SK-N-SH (cell line): Measurements from ENCODE around the gene ROBO1. TPM values are rescaled to one million over a fixed set of nuclear protein-coding genes. Genes with fewer than 3 reads are reported as not detected.

Source experiments
- CTCF ChIA-PET: fragments of 300-600, 350-600 bp; formaldehyde crosslinking; extraction: SDS; loops from one replicate; lab custom pipeline; 2021; lab: Yijun Ruan, JAX
- POLR2A ChIA-PET: fragments of 350-600 bp; sonication (Branson Sonifier 250); formaldehyde crosslinking; extraction: SDS; loops from one replicate; lab custom pipeline; 2020; ENCODE audit warnings: antibody characterized with exemption, inconsistent platforms; lab: Yijun Ruan, JAX
- DNase-seq: peaks from one replicate; pipeline ENCODE4 v3.0.0; 2012
- H2AFZ ChIP-seq: fragments of 200-600 bp; sonication (generic); 2 replicates; pipeline ENCODE4 v1.8.1; 2016; ENCODE audit warnings: antibody characterized with exemption, mild to moderate bottlenecking, low read depth
- H3F3A ChIP-seq: fragments of 200-600 bp; sonication (generic); replicated peaks from 2 replicates; pipeline ENCODE3; 2016; ENCODE audit warnings: antibody characterized with exemption, mild to moderate bottlenecking; ENCODE audit not compliant: insufficient read depth
- H3K27ac ChIP-seq, 2 experiments: fragments of 200-500 bp in 1 of 2; fragments of 200-600 bp in 1 of 2; sonication (Bioruptor generic) in 1 of 2; sonication (generic), shearing (Covaris generic) in 1 of 2; 2 replicates each; pipeline versions ENCODE4 v1.5.1 to v1.6.1; 2014 to 2016; ENCODE audit warnings: low read depth in 2 of 2, inconsistent platforms in 1 of 2, low read length in 1 of 2, mild to moderate bottlenecking in 1 of 2, mixed read lengths in 1 of 2
- H3K27me3 ChIP-seq: fragments of 200-600 bp; sonication (generic), shearing (Covaris generic); 2 replicates; pipeline ENCODE4 v1.6.1; 2016; ENCODE audit warnings: mixed run types; ENCODE audit not compliant: insufficient read depth
- H3K36me3 ChIP-seq, 2 experiments: fragments of 200-500 bp in 1 of 2; fragments of 200-600 bp in 1 of 2; sonication (Bioruptor generic) in 1 of 2; sonication (generic) in 1 of 2; replicated peaks in 1 of 2; 2 replicates each; pipeline versions ENCODE3 to v1.5.1; 2014 to 2016; ENCODE audit warnings: low read length in 1 of 2, mild to moderate bottlenecking in 1 of 2; ENCODE audit not compliant: insufficient read depth in 2 of 2, control insufficient read depth in 1 of 2
- H3K4me1 ChIP-seq, 2 experiments: fragments of 200-500 bp in 1 of 2; fragments of 200-600 bp in 1 of 2; sonication (Bioruptor generic) in 1 of 2; sonication (generic), shearing (Covaris generic) in 1 of 2; 2 replicates each; pipeline versions ENCODE4 v1.5.1 to v1.6.1; 2014 to 2016; ENCODE audit warnings: low read depth in 1 of 2, low read length in 1 of 2, mixed run types in 1 of 2; ENCODE audit not compliant: insufficient read depth in 2 of 2, control insufficient read depth in 1 of 2
- H3K4me2 ChIP-seq: fragments of 200-600 bp; sonication (generic), shearing (Covaris generic); 2 replicates; pipeline ENCODE4 v1.6.1; 2017; ENCODE audit warnings: mixed run types
- H3K4me3 ChIP-seq, 2 experiments: fragments of 200-500 bp in 1 of 2; fragments of 200-600 bp in 1 of 2; sonication (Bioruptor generic) in 1 of 2; sonication (generic), shearing (Covaris generic) in 1 of 2; 2 replicates each; pipeline versions ENCODE4 v1.5.1 to v1.8.1; 2014 to 2016; ENCODE audit warnings: low read depth in 2 of 2, inconsistent platforms in 1 of 2, low read length in 1 of 2, mild to moderate bottlenecking in 1 of 2, mixed read lengths in 1 of 2, moderate library complexity in 1 of 2
- H3K79me2 ChIP-seq: fragments of 200-600 bp; sonication (generic); 2 replicates; pipeline ENCODE4 v1.8.1; 2017; ENCODE audit warnings: mild to moderate bottlenecking; ENCODE audit not compliant: insufficient read depth
- H3K9ac ChIP-seq: fragments of 200-600 bp; sonication (generic); 2 replicates; pipeline ENCODE4 v1.6.1; 2017; ENCODE audit warnings: mixed run types
- H3K9me2 ChIP-seq: fragments of 200-600 bp; sonication (generic); 2 replicates; pipeline ENCODE4 v1.6.1; 2017; ENCODE audit warnings: mixed run types
- H3K9me3 ChIP-seq: fragments of 200-600 bp; sonication (generic); 2 replicates; pipeline ENCODE4 v1.6.1; 2017; ENCODE audit warnings: mixed run types, mild to moderate bottlenecking, moderate library complexity
- H4K20me1 ChIP-seq: fragments of 200-600 bp; sonication (generic); 2 replicates; pipeline ENCODE4 v1.6.1; 2017; ENCODE audit warnings: mild to moderate bottlenecking, mixed run types; ENCODE audit not compliant: insufficient read depth
- EP300 ChIP-seq, 2 experiments: IDR thresholded peaks; 2 replicates each; pipeline versions ENCODE4 v1.4.0 to v1.6.1; 2012; ENCODE audit warnings: borderline replicate concordance in 1 of 2, low read depth in 1 of 2, low read length in 1 of 2
- FOSL2 ChIP-seq: IDR thresholded peaks from 2 replicates; pipeline ENCODE4 v1.4.0; 2012; ENCODE audit warnings: low read depth, mild to moderate bottlenecking, moderate library complexity, borderline replicate concordance
- FOXJ3 ChIP-seq: sonication (generic); formaldehyde crosslinking; IDR thresholded peaks from 2 replicates; pipeline ENCODE4 v1.5.1; 2020; ENCODE audit warnings: mild to moderate bottlenecking, missing genetic modification reagents
- NFIC ChIP-seq: IDR thresholded peaks from 2 replicates; pipeline ENCODE4 v1.4.0; 2012; ENCODE audit warnings: borderline replicate concordance
- POLR2AphosphoS5 ChIP-seq: IDR thresholded peaks from 2 replicates; pipeline ENCODE4 v1.6.1; 2012; ENCODE audit warnings: low read depth, low read length
- RCOR1 ChIP-seq: fragments of 150-350 bp; IDR thresholded peaks from 2 replicates; pipeline ENCODE4 v1.6.1; 2017; ENCODE audit warnings: antibody characterized with exemption, low read length
- RFX5 ChIP-seq: IDR thresholded peaks from 2 replicates; pipeline ENCODE4 v1.6.1; 2012; ENCODE audit warnings: mild to moderate bottlenecking, improper control_type of control experiment, low read length
- TCF12 ChIP-seq: IDR thresholded peaks from 2 replicates; pipeline ENCODE4 v1.4.0; 2012
- WGBS: methylation state at CpG from one replicate; pipeline ENCODE4 v1.1.6; 2017; ENCODE audit warnings: low lambda C conversion rate; 5-methylcytosine and 5-hydroxymethylcytosine counted together
- polyA plus RNA-seq, 3 experiments: library from polyadenylated mRNA; depleted of rRNA; stranded (reverse); fragments of >200 nt; gene quantifications; 2 replicates each; pipeline ENCODE4 v1.2.3, GENCODE V29; 2012
- TF ChIP-seq, protein P1 (sequence below): IDR thresholded peaks from 2 replicates; pipeline ENCODE4 v1.6.1; 2012; ENCODE audit warnings: mild to moderate bottlenecking, low read depth, low read length, moderate library complexity
- TF ChIP-seq, protein P2 (sequence below): IDR thresholded peaks from 2 replicates; pipeline ENCODE4 v1.4.0; 2012; ENCODE audit warnings: low read depth, borderline replicate concordance
- TF ChIP-seq, protein P3 (sequence below): fragments of 200-600 bp; sonication (generic); IDR thresholded peaks from 2 replicates; pipeline ENCODE4 v1.6.1; 2017; ENCODE audit warnings: antibody characterized with exemption, mild to moderate bottlenecking, moderate library complexity

ROBO1 gene
- polyA plus RNA-seq, 1 of the 3 experiments (the other 2 are of a cell fraction): 22.7 TPM

DNA sequence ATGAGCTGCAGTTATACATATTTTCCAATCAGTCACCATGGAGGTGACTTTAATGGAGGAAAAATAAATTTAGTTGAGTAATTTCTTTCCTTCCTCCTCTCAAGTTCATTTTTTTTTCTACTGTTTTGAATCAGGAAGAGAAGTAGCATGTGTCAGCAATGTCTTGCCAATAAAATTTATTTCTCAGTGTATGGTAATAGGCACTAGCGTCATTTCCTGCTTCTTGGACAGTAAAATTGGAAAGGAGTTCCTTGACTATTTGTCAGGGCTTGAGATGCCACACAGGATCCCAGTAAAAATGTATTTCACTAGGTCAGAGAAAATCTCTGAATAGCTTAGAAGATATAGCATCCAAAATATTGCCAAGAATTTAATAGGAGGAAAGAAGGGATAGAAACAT, 605.9 kb downstream of the ROBO1 start:
- no peaks in the 10 kb centered on the region for H3K9me3 ChIP-seq
- no peaks in the 10 kb centered on the region for H3K9me2 ChIP-seq
- H3K79me2 ChIP-seq: no peaks in the 10 kb centered on the region
- no peak overlapping the region for H3K4me3 ChIP-seq
- ChIA-PET CTCF (interaction anchor here (0.6 kb wide), 1 partner anchor 44 kb away, joined by 3 read pairs; no protein-coding TSS in a partner anchor), POLR2A (interaction anchor here (0.6 kb wide), 1 partner anchor 55 kb away, joined by 3 read pairs; no protein-coding TSS in a partner anchor)
- no peak overlapping the region for H3K9ac ChIP-seq
- H4K20me1 ChIP-seq: no peaks in the 10 kb centered on the region
- no peaks in the 10 kb centered on the region for H3K36me3 ChIP-seq
- peaks cover 3% of the 10 kb centered on the region for H3F3A ChIP-seq
- H3K27me3 ChIP-seq: no peaks in the 10 kb centered on the region
- H3K4me1 ChIP-seq: peaks cover 0 to 11% of the 10 kb centered on the region in 2 experiments; a peak in 1 of 4 replicates
- WGBS: 72% methylated on average over 1 of the region's 1 CpG
- DNase-seq: no peak
- no peak overlapping the region for H2AFZ ChIP-seq
- TF ChIP-seq, protein P1, sequence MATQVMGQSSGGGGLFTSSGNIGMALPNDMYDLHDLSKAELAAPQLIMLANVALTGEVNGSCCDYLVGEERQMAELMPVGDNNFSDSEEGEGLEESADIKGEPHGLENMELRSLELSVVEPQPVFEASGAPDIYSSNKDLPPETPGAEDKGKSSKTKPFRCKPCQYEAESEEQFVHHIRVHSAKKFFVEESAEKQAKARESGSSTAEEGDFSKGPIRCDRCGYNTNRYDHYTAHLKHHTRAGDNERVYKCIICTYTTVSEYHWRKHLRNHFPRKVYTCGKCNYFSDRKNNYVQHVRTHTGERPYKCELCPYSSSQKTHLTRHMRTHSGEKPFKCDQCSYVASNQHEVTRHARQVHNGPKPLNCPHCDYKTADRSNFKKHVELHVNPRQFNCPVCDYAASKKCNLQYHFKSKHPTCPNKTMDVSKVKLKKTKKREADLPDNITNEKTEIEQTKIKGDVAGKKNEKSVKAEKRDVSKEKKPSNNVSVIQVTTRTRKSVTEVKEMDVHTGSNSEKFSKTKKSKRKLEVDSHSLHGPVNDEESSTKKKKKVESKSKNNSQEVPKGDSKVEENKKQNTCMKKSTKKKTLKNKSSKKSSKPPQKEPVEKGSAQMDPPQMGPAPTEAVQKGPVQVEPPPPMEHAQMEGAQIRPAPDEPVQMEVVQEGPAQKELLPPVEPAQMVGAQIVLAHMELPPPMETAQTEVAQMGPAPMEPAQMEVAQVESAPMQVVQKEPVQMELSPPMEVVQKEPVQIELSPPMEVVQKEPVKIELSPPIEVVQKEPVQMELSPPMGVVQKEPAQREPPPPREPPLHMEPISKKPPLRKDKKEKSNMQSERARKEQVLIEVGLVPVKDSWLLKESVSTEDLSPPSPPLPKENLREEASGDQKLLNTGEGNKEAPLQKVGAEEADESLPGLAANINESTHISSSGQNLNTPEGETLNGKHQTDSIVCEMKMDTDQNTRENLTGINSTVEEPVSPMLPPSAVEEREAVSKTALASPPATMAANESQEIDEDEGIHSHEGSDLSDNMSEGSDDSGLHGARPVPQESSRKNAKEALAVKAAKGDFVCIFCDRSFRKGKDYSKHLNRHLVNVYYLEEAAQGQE: no peak
- no peak for TF ChIP-seq RFX5
- TF ChIP-seq FOXJ3 (CRISPR knock-in tag): no peak
- no peak for TF ChIP-seq RCOR1
- no peak for TF ChIP-seq NFIC
- TF ChIP-seq, protein P2, sequence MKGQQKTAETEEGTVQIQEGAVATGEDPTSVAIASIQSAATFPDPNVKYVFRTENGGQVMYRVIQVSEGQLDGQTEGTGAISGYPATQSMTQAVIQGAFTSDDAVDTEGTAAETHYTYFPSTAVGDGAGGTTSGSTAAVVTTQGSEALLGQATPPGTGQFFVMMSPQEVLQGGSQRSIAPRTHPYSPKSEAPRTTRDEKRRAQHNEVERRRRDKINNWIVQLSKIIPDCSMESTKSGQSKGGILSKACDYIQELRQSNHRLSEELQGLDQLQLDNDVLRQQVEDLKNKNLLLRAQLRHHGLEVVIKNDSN: no peak
- TF ChIP-seq TCF12: no peak
- TF ChIP-seq, protein P3, sequence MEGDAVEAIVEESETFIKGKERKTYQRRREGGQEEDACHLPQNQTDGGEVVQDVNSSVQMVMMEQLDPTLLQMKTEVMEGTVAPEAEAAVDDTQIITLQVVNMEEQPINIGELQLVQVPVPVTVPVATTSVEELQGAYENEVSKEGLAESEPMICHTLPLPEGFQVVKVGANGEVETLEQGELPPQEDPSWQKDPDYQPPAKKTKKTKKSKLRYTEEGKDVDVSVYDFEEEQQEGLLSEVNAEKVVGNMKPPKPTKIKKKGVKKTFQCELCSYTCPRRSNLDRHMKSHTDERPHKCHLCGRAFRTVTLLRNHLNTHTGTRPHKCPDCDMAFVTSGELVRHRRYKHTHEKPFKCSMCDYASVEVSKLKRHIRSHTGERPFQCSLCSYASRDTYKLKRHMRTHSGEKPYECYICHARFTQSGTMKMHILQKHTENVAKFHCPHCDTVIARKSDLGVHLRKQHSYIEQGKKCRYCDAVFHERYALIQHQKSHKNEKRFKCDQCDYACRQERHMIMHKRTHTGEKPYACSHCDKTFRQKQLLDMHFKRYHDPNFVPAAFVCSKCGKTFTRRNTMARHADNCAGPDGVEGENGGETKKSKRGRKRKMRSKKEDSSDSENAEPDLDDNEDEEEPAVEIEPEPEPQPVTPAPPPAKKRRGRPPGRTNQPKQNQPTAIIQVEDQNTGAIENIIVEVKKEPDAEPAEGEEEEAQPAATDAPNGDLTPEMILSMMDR: no peak
- no peak for TF ChIP-seq POLR2AphosphoS5
- TF ChIP-seq EP300 (IDR thresholded peaks at IDR 0.05; ENCODE audit: borderline replicate concordance in 1 of 2, low read depth in 1 of 2, low read length in 1 of 2): no peak
- no peak for TF ChIP-seq FOSL2
- no peak overlapping the region for H3K27ac ChIP-seq
- H3K4me2 ChIP-seq: no peak overlapping the region
